ENCODE results near the gene IRF2BP1. TPM values are rescaled to one million over a fixed set of nuclear protein-coding genes. Genes with fewer than 3 reads are reported as not detected.

IRF2BP1 gene
- total RNA-seq, 4 donors from 2014 or later: 18.2 to 26.4 (median 23.1) TPM

- H3K4me1 ChIP-seq: peaks cover 5 to 27% (median 7%) of the 10 kb centered on the region in 4 donors
- peak in 2 of 3 donors; percentile 61 to 70 for DNase-seq
Measured at GRCh38 chr19:45876411-45877197, 9.3 kb downstream of the IRF2BP1 start.

DNA sequence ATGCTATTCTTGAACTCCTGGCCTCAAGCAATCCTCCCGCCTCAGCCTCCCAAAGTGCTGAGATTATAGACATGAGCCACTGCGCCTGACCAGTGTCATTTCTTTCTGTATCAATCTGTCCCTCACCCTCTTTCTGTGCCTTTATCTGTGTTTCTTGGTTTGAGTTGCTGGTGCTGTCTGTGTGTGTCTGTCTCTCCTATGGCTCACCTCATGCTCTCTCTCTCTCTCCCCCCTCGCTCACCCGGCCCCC is 9.9 kb downstream of the IRF2BP1 start:
- TF ChIP-seq CTCF (IDR thresholded peaks at IDR 0.05): no peak
- TF ChIP-seq POLR2A (IDR thresholded peaks at IDR 0.05): no peak
- peak overlapping the region in 1 of 4 donors; percentile 42 for H3K4me3 ChIP-seq

More at GRCh38 chr19:45876411-45877197, 9.3 kb downstream of the IRF2BP1 start:
- peak overlapping the region in 3 of 4 donors; percentile 35 to 42 (median 37) for H3K4me3 ChIP-seq
- peak overlapping the region; percentile 49 to 83 (median 68) for H3K27ac ChIP-seq
- H3K36me3 ChIP-seq: no peaks in the 10 kb centered on the region
- TF ChIP-seq POLR2A (IDR thresholded peaks at IDR 0.05) (peak in 1 of 2 donors; percentile 14), CTCF (IDR thresholded peaks at IDR 0.05) (no peak)
- no peaks in the 10 kb centered on the region for H3K27me3 ChIP-seq
- H3K9me3 ChIP-seq: no peaks in the 10 kb centered on the region

DNA sequence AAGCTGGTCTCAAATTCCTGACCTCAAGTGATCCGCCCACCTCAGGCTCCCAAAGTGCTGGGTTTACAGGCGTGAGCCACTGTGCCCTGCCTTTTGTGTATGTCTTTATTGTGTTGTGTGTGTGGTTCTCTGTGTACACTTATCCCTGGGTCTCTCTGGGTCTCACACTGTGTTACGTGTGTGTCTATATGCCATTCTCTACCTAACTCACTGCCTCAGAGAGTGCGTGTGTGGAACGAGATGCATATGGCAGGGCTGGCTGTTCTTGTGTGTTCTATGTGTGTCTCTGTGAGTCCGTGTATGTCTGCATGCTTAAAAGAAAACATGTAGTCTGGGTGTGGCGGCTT is 11.3 kb downstream of the IRF2BP1 start:
- Histone ChIP-seq H3K9me3 (no peaks in the 10 kb centered on the region), H3K27ac (no peak overlapping the region), H3K4me1 (peaks cover 5 to 27% (median 7%) of the 10 kb centered on the region in 4 donors), H3K36me3 (no peaks in the 10 kb centered on the region), H3K4me3 (no peak overlapping the region), H3K27me3 (no peaks in the 10 kb centered on the region)
- no peak for DNase-seq
- TF ChIP-seq CTCF (IDR thresholded peaks at IDR 0.05): no peak
- no peak for TF ChIP-seq POLR2A (IDR thresholded peaks at IDR 0.05)

More for the DNA sequence above, 9.9 kb downstream of the IRF2BP1 start:
- no peaks in the 10 kb centered on the region for H3K9me3 ChIP-seq
- H3K4me1 ChIP-seq: peaks cover 5 to 27% (median 7%) of the 10 kb centered on the region in 4 donors
- H3K36me3 ChIP-seq: no peaks in the 10 kb centered on the region
- H3K27ac ChIP-seq: peak overlapping the region; percentile 49 to 83 (median 68)
- H3K27me3 ChIP-seq: no peaks in the 10 kb centered on the region
- DNase-seq: no peak

DNA sequence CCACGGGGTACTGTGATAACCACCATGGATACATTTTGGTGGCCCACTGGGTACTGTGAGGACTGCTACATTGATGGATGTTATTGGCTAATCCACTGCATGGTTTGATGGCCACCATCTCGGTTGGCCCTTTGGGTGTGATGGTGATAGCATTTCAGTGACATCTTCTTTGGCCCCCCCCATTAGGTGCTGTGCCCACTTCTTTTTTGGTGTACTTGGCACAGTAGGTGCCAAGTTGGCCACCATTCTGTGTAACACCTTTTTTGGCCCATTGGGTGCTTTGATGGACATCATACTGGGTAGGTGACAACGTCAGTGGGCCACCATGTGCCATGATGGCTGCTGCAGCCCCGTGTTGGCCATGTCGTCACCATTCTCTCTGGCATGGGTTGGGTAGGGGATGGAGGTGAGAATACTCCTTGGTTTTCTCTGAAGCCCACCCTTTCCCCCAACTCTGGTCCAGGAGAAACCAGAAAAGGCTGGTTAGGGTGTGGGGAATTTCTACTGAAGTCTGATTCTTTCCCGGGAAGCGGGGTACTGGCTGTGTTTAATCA is 12.6 kb downstream of the IRF2BP1 start:
- no peaks in the 10 kb centered on the region for H3K9me3 ChIP-seq
- no peaks in the 10 kb centered on the region for H3K27me3 ChIP-seq
- TF ChIP-seq CTCF (IDR thresholded peaks at IDR 0.05): no peak
- no peak for TF ChIP-seq POLR2A (IDR thresholded peaks at IDR 0.05)
- DNase-seq: no peak
- H3K36me3 ChIP-seq: no peaks in the 10 kb centered on the region
- no peak overlapping the region for H3K27ac ChIP-seq
- H3K4me3 ChIP-seq: no peak overlapping the region
- peaks cover 5 to 23% (median 7%) of the 10 kb centered on the region in 4 donors for H3K4me1 ChIP-seq

- no peaks in the 10 kb centered on the region for H3K36me3 ChIP-seq
- DNase-seq: no peak
- no peak overlapping the region for H3K27ac ChIP-seq
- no peak overlapping the region for H3K4me3 ChIP-seq
- no peaks in the 10 kb centered on the region for H3K27me3 ChIP-seq
- TF ChIP-seq POLR2A (IDR thresholded peaks at IDR 0.05) (no peak), CTCF (IDR thresholded peaks at IDR 0.05) (no peak)
- peaks cover 5 to 15% (median 7%) of the 10 kb centered on the region in 4 donors for H3K4me1 ChIP-seq
- no peaks in the 10 kb centered on the region for H3K9me3 ChIP-seq
Measured at GRCh38 chr19:45872095-45872919, 13.6 kb downstream of the IRF2BP1 start.

Data from Peyer's patch (tissue), 4 donors.